GM06990 (cell line): ENCODE measurements around the gene RCC1.
"Not testable (repeated sequence)": the region's sequence is repeated elsewhere in the genome, so short reads cannot be mapped to it uniquely, and the experiment has no call there.

Experiments
- DNase-seq: peaks from one replicate; pipeline ENCODE4 v3.0.0-alpha.2; 2011; ENCODE audit not compliant: insufficient read length; ENCODE audit errors: extremely low read depth
- H3K27me3 ChIP-seq: replicated peaks from 2 replicates; pipeline ENCODE4 v1.6.0; 2011; ENCODE audit warnings: low read length; ENCODE audit not compliant: control insufficient read depth, insufficient read depth
- H3K36me3 ChIP-seq: 2 replicates; pipeline ENCODE4 v1.5.1; 2011; ENCODE audit warnings: low read length; ENCODE audit not compliant: control insufficient read depth, insufficient read depth
- H3K4me3 ChIP-seq: replicated peaks from 2 replicates; pipeline ENCODE4 v1.5.1; 2011; ENCODE audit warnings: low read depth, mild to moderate bottlenecking, control low read depth, low read length
- CTCF ChIP-seq: IDR thresholded peaks from 2 replicates; pipeline ENCODE4 v1.5.1; 2011; ENCODE audit warnings: low read length, control low read depth, mild to moderate bottlenecking, inconsistent platforms; ENCODE audit not compliant: insufficient read depth, poor library complexity, severe bottlenecking

Gene RCC1

GRCh38 chr1:28470146-28470545, 35.7 kb upstream of the RCC1 start:
- TF ChIP-seq CTCF: no peak
- H3K36me3 ChIP-seq: peaks cover 2% of the 10 kb centered on the region; the same call in 1 of the 2 replicates

GRCh38 chr1:28479497-28479896, 26.3 kb upstream of the RCC1 start:
- not testable (repeated sequence) for H3K27me3 ChIP-seq, H3K4me3 ChIP-seq, H3K36me3 ChIP-seq, DNase-seq

More at GRCh38 chr1:28470146-28470545, 35.7 kb upstream of the RCC1 start:
- H3K4me3 ChIP-seq: no peak overlapping the region
- H3K27me3 ChIP-seq: no peaks in the 10 kb centered on the region
- DNase-seq: no peak

DNA sequence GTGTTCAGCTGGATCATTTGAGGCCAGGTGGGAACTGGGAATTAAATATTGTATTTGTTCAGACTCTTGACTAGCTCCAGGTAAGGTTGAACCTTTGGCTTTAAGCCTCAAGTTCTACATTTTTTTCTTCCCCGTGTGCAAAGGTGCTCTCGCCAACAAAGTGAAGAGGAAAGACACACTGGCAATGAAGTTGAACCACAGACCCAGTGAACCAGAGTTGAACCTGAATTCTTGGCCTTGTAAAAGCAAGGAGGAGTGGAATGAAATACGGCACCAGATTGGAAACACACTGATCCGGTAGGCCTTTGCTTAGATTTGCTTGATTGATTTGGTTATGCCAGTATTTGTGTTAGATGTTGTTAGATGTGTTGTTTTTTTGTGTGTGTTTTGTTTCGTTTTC, 25.5 kb upstream of the RCC1 start:
- Histone ChIP-seq H3K27me3 (no peaks in the 10 kb centered on the region), H3K36me3 (peaks cover 4% of the 10 kb centered on the region), H3K4me3 (no peak overlapping the region)
- TF ChIP-seq CTCF: no peak
- DNase-seq: no peak

DNA sequence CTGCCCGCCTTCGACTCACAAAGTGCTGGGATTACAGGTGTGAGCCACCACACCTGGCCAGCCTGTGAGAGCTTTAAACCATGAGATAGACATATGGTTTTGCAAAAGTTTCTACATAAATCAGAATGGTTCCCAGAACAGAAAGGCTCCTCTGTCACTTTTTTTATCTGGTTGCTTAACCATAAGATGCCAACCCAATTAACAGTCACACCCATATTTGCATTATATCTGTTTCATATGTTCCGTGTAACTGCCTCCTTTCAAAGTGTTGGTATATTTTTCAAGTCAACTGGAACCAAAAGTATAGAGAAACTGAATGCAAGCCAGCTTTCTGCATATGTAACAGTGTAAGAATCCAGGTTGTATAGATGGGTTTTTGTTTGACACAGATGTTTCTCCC, 23.7 kb upstream of the RCC1 start:
- H3K27me3 ChIP-seq: no peaks in the 10 kb centered on the region
- no peak for DNase-seq
- no peak overlapping the region for H3K4me3 ChIP-seq
- H3K36me3 ChIP-seq: peaks cover 6% of the 10 kb centered on the region
- TF ChIP-seq CTCF: no peak

GRCh38 chr1:28482702-28483101, 23.1 kb upstream of the RCC1 start:
- DNase-seq: no peak
- H3K4me3 ChIP-seq: no peak overlapping the region
- no peak for TF ChIP-seq CTCF
- H3K36me3 ChIP-seq: peaks cover 6% of the 10 kb centered on the region
- no peaks in the 10 kb centered on the region for H3K27me3 ChIP-seq

DNA sequence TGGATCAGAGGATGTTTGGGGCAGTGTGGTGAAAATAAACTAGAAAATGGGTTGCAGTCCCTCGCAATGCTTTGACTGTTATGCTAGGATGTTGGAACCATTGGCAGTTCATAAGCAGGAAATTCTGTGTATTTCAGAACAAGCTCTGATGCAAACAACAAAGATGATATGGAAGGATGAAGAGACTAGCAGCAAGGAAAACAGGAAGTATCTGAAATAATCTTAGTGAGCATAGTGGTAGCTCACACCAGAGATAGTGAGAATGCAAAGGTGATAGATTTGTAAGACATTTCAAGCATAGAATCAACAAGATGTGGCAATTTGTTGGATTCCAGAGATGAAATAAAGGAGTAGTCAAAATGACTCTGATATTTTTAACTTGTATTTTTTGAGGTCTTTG, 11.1 kb upstream of the RCC1 start:
- H3K27me3 ChIP-seq: no peaks in the 10 kb centered on the region
- DNase-seq: no peak
- TF ChIP-seq CTCF: no peak
- H3K36me3 ChIP-seq: peaks cover 1% of the 10 kb centered on the region
- H3K4me3 ChIP-seq: no peak overlapping the region
